Mucosa of descending colon (tissue), 3 donors: ENCODE data around the gene FAF1. TPM values are rescaled to one million over a fixed set of nuclear protein-coding genes. Genes with fewer than 3 reads are reported as not detected.

Experiments used
- ATAC-seq: fragments of 200-7000 bp; cut with Tn5 transposase; one replicate; pipeline ENCODE4 v1.9.1; 2020; ENCODE audit warnings: mild to moderate bottlenecking, moderate library complexity
- DNase-seq, 3 donors: peaks; one replicate each; pipeline ENCODE4 v3.0.0-alpha.2; 2020
- H3K36me3 ChIP-seq: fragments of 200-600 bp; one replicate; pipeline ENCODE4 v1.8.0; 2021; ENCODE audit warnings: low read depth, mild to moderate bottlenecking
- H3K4me1 ChIP-seq: fragments of 200-600 bp; one replicate; pipeline ENCODE4 v1.8.0; 2021; ENCODE audit warnings: low read depth, mild to moderate bottlenecking
- H3K4me3 ChIP-seq: fragments of 200-600 bp; one replicate; pipeline ENCODE4 v1.8.0; 2021; ENCODE audit warnings: mild to moderate bottlenecking
- H3K9me3 ChIP-seq: fragments of 200-600 bp; one replicate; pipeline ENCODE4 v1.8.0; 2021; ENCODE audit warnings: mild to moderate bottlenecking
- intact Hi-C, 2 donors: fragments of 100-400 bp; cut with DNase I in 1 of 2; cut with micrococcal nuclease in 1 of 2; formaldehyde crosslinking; loops; one replicate each; pipeline versions ENCODE4 v1.11.0 to v1.11.1; 2022; cut with DNase I, micrococcal nuclease
- total RNA-seq, 3 donors: library from RNA; stranded (reverse); fragmentation: NEBNext Ultra II Directional in 2 of 3; extraction: Animal tissue kit (Norgen Biotek cat#: 25700) in 2 of 3; gene quantifications; one replicate each; pipeline versions ENCODE4 v1.2.1 to v1.2.4, GENCODE V29; 2021 to 2023
- TF ChIP-seq, protein P1 (sequence below): fragments of 200-600 bp; IDR thresholded peaks from one replicate; pipeline ENCODE4 v1.8.0; 2022; ENCODE audit warnings: antibody characterized with exemption, mild to moderate bottlenecking
- donor health status: DM: no; HTN: no; CAD: no; lungs with moderate emphysema.
- donor health status: DM: no; HTN: no; CAD: no.
- donor health status: DM: no; HTN: yes; CAD: no.

FAF1 gene
- total RNA-seq, 3 donors from 2014 or later = 48.6 to 70.9 (median 57.7) TPM

DNA sequence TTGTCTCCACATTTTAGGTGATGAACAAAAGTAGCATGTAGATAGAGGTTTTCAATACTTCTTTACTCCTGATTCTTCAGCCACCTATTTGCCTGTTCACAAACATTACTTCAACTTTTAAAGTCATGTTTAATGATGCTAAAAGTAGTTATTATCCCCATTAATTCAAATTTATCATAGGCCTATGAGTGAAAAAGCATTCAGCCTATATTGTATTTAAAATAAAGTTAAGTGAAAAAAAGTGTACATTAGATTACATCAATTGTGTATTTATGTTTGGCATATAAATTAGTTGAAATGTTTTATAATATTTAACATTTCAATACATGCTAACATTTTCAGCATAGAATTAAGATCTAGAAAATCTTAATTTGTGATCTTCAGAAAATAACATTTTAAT, 20.4 kb upstream of the FAF1 start:
- intact Hi-C loops = no loop called here

DNA sequence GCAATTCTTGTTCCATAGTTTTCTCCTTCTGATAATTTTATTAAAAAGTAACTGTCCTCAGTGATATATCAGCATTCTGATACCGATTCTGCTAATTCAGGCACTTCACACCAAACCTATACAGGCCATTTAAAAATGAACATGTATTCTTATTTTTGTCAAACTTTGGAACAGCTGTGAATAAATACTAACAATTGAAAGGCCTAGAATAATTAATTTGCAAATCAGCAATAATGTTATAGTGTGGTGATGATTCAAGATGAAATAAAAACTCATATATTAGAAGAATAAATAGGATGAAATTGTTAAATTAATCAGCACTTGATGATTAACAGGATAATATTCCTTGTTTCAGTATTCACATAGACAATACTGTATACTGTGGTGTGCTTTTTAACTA, 19.9 kb upstream of the FAF1 start:
- Histone ChIP-seq H3K4me1 (peaks cover 8% of the 10 kb centered on the region), H3K36me3 (no peaks in the 10 kb centered on the region), H3K9me3 (no peaks in the 10 kb centered on the region), H3K4me3 (no peak overlapping the region)
- no peak for DNase-seq
- intact Hi-C loops = no loop called here
- ATAC-seq = no peak
- TF ChIP-seq, protein P1, sequence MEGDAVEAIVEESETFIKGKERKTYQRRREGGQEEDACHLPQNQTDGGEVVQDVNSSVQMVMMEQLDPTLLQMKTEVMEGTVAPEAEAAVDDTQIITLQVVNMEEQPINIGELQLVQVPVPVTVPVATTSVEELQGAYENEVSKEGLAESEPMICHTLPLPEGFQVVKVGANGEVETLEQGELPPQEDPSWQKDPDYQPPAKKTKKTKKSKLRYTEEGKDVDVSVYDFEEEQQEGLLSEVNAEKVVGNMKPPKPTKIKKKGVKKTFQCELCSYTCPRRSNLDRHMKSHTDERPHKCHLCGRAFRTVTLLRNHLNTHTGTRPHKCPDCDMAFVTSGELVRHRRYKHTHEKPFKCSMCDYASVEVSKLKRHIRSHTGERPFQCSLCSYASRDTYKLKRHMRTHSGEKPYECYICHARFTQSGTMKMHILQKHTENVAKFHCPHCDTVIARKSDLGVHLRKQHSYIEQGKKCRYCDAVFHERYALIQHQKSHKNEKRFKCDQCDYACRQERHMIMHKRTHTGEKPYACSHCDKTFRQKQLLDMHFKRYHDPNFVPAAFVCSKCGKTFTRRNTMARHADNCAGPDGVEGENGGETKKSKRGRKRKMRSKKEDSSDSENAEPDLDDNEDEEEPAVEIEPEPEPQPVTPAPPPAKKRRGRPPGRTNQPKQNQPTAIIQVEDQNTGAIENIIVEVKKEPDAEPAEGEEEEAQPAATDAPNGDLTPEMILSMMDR = no peak

More for the DNA sequence above, 20.4 kb upstream of the FAF1 start:
- ATAC-seq = no peak
- DNase-seq = no peak
- H3K4me1 ChIP-seq = peaks cover 8% of the 10 kb centered on the region
- no peaks in the 10 kb centered on the region for H3K9me3 ChIP-seq
- H3K36me3 ChIP-seq = no peaks in the 10 kb centered on the region
- TF ChIP-seq, protein P1 = no peak
- no peak overlapping the region for H3K4me3 ChIP-seq

GRCh38 chr1:50978852-50979781, 19.1 kb upstream of the FAF1 start:
- Histone ChIP-seq H3K9me3 (no peaks in the 10 kb centered on the region), H3K4me3 (no peak overlapping the region), H3K36me3 (no peaks in the 10 kb centered on the region), H3K4me1 (peaks cover 8% of the 10 kb centered on the region)
- TF ChIP-seq, protein P1 = no peak
- intact Hi-C loops = no loop called here
- ATAC-seq (peak; percentile 60), DNase-seq (peak in 2 of 3 donors; percentile 49 to 55)

DNA sequence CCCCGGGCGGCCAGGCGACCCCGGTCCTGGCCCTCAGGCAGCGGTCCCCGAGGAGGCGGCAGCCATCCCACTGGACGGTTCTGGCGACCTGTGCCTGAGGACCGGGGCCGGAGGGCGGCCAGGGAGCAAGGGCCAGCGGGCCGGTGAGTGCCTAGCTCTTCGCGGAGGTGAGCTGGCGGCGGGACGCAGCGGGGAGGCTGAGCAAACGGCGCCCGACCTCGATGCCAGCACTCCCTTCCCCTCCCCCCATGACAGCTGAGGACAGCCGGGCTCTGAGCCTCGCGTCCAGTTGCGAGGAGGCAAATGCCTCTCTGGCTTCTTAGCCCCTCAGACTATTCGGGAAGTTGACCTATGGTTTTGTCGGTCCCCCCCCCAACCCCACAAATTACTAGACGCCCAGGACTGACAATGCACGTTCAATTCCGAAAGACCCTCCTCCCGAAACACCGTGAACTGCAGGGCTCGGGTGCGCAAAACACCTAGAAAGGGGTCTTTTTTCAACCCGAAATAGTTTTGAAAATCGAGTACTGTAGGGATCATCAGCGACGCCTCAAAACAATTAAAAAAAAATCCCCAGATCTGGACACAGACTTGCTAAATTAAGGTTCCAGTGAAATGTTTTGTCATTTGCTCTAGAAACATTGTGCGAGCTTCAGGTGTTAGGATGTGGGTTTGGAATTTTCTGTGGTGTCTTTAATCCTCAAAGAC, 18.2 kb upstream of the FAF1 start:
- Histone ChIP-seq H3K9me3 (no peaks in the 10 kb centered on the region), H3K36me3 (no peaks in the 10 kb centered on the region), H3K4me3 (peak overlapping the region; percentile 44), H3K4me1 (peaks cover 8% of the 10 kb centered on the region)
- peak; percentile 90 for ATAC-seq
- TF ChIP-seq, protein P1 = no peak
- intact Hi-C loops = no loop called here
- DNase-seq = peak; percentile 75 to 79 (median 79)

DNA sequence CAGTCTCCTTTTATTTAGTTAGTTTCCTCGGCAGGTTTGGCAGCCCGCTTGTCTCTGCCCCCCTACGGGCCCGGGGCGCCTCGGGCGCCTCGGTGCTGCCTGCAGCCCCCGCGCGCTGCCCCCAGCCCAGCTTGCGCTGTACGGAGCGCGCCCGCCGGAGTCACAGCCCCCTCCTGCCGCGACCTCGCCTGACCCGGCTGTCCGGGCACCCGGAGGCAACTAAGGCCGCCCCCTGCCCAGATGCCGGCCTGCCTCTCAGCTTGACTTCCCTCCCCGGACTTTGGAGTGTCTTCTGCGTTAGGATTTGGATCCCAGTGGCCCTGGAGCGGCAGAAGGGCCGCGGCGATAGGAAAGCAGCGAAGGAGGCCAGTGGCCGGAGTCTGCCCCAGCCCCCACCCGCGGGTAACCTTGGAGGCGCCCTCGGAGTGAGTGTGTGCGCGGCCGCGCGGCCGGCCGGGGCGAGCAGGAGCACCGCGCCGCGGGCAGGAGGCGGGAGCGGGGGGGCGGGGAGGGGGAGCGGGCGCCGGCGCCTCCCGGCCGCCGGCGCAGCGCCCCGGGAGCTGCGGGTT, 17.6 kb upstream of the FAF1 start:
- intact Hi-C loops = no loop called here
- no peaks in the 10 kb centered on the region for H3K9me3 ChIP-seq
- peaks cover 8% of the 10 kb centered on the region for H3K4me1 ChIP-seq
- DNase-seq (peak; percentile 66 to 77 (median 72)), ATAC-seq (peak; percentile 85)
- H3K36me3 ChIP-seq = no peaks in the 10 kb centered on the region
- peak overlapping the region; percentile 44 for H3K4me3 ChIP-seq
- TF ChIP-seq, protein P1 = no peak
